Measurements from ENCODE around the gene IMMP2L. TPM values are rescaled to one million over a fixed set of nuclear protein-coding genes. Genes with fewer than 3 reads are reported as not detected.

IMMP2L gene
- total RNA-seq, 2 donors from 2014 or later: 7.3 to 7.7 TPM

DNA sequence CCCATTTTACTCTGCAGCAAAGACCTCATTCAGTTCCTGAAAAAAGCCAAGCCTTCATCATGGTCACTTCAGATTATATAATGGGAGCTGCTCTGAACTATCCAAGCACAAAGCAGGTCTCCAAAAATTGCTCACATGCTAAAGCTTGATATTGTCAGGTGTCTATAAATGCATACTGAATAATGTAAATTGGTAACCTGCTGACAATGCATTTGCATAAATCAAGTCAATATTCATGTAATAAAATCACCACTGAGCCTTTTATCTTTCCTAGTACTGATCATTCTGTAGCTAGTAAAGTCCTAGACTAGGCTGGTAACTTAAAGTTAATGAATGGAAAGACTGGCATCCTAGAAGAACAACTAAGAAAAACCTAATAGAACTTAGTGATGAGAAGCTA, 188.3 kb downstream of the IMMP2L start:
- TF ChIP-seq, protein P1, sequence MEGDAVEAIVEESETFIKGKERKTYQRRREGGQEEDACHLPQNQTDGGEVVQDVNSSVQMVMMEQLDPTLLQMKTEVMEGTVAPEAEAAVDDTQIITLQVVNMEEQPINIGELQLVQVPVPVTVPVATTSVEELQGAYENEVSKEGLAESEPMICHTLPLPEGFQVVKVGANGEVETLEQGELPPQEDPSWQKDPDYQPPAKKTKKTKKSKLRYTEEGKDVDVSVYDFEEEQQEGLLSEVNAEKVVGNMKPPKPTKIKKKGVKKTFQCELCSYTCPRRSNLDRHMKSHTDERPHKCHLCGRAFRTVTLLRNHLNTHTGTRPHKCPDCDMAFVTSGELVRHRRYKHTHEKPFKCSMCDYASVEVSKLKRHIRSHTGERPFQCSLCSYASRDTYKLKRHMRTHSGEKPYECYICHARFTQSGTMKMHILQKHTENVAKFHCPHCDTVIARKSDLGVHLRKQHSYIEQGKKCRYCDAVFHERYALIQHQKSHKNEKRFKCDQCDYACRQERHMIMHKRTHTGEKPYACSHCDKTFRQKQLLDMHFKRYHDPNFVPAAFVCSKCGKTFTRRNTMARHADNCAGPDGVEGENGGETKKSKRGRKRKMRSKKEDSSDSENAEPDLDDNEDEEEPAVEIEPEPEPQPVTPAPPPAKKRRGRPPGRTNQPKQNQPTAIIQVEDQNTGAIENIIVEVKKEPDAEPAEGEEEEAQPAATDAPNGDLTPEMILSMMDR (IDR thresholded peaks at IDR 0.05): no peak
- no peak for DNase-seq (ENCODE audit: low spot score)
- no peak overlapping the region for H3K4me3 ChIP-seq
- no peaks in the 10 kb centered on the region for H3K36me3 ChIP-seq
- no peaks in the 10 kb centered on the region for H3K4me1 ChIP-seq
- no peaks in the 10 kb centered on the region for H3K27me3 ChIP-seq
- no peak overlapping the region for H3K27ac ChIP-seq
- H3K9me3 ChIP-seq: no peaks in the 10 kb centered on the region

DNA sequence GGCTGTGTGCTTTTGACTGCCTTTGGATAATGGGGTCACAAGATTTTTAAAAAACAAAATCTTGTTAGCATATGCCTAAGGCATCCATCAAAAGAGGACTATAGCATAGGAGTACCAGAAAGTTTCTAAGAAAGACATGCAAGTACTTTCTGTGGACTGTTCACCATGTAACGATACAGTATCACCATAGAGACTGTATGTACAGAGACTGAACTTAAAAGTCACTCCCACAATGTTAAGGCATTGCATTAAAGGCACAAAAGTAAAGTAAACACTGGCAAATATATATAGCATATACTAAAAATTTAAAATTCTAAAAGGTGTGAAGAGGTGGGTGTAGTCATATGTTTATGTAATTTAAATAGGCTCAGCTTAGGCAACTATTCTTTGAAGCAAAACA, 190.9 kb downstream of the IMMP2L start:
- H3K36me3 ChIP-seq: no peaks in the 10 kb centered on the region

DNA sequence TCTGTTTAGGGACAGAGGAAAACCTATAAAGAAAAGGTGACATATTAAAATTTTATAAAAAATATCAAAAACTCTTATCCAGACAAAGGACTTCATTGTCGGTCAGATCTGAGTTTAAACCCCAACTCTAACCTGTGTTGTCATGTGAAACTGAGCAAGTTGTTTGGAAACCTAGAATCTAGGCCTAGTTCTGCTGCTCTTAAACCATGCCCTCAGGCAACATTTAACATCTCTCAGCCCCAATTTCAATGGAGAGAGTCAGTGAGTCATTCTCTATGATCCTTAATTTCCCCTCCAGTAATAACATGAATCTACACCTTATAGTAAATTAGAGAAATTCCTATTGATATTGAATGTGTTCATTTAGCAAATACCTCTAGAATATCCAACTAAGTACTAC, 192.3 kb downstream of the IMMP2L start:
- H3K27ac ChIP-seq: no peak overlapping the region

More for the DNA sequence above, 190.9 kb downstream of the IMMP2L start:
- no peaks in the 10 kb centered on the region for H3K9me3 ChIP-seq
- no peaks in the 10 kb centered on the region for H3K27me3 ChIP-seq
- TF ChIP-seq, protein P1 (IDR thresholded peaks at IDR 0.05): no peak
- no peaks in the 10 kb centered on the region for H3K4me1 ChIP-seq
- no peak for DNase-seq (ENCODE audit: low spot score)
- H3K27ac ChIP-seq: no peak overlapping the region
- no peak overlapping the region for H3K4me3 ChIP-seq

DNA sequence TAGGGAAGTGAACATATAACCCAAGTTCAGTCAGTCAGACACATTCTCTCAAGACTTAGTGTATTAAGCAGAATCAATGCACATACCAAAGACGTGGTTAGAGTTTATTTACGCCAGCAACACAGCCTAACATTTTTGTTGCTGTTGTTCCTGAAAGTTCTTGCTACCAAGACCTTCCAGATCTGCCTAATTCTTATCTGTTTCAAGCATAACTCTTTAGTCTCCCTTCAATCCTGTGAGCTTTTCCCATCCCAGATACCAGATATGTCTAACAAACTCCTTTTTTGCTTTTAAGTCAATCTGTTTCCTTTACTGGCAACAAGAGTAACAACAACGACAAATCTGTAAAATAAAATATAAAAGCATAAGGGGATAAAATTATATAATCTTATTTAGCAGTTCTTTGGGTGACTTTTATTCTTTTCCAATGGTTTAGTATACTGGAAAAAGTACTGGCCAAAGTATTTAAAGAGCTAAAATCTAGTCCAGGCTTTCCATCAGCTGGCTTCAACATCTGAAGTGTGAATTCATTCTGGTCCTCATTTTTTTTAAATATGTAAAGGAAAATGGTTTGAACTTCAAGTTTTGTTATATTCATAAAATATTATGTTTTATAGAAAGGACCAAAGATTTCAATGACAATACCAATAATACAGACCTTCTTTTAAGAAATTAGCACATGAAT, 193.8 kb downstream of the IMMP2L start:
- H3K9me3 ChIP-seq: no peaks in the 10 kb centered on the region
- no peaks in the 10 kb centered on the region for H3K4me1 ChIP-seq
- no peaks in the 10 kb centered on the region for H3K36me3 ChIP-seq
- DNase-seq (ENCODE audit: low spot score): no peak
- H3K27ac ChIP-seq: no peak overlapping the region
- TF ChIP-seq, protein P1 (IDR thresholded peaks at IDR 0.05): no peak
- no peaks in the 10 kb centered on the region for H3K27me3 ChIP-seq
- no peak overlapping the region for H3K4me3 ChIP-seq

More for the DNA sequence above, 192.3 kb downstream of the IMMP2L start:
- TF ChIP-seq, protein P1 (IDR thresholded peaks at IDR 0.05): no peak
- no peaks in the 10 kb centered on the region for H3K9me3 ChIP-seq
- no peak for DNase-seq (ENCODE audit: low spot score)
- H3K27me3 ChIP-seq: no peaks in the 10 kb centered on the region
- no peaks in the 10 kb centered on the region for H3K36me3 ChIP-seq
- no peaks in the 10 kb centered on the region for H3K4me1 ChIP-seq
- H3K4me3 ChIP-seq: no peak overlapping the region

DNA sequence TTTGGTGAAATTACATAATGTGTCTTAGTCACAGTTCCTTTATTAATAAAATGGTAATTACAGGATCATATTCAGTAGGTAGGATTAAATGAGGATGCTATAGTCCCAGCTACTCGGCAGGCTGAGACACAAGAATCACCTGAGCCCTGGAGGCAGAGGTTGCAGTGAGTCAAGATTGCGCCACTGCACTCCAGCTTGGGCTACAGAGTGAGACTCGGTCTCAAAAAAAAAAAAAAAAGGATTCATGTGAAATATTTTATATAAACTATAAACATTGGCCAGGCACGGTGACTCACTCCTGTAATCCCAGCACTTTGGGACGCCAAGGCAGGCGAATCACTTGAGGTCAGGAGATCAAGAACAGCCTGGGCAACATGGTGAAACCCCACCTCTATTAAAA, 197.9 kb downstream of the IMMP2L start:
- no peak overlapping the region for H3K27ac ChIP-seq
- H3K4me1 ChIP-seq: peaks cover 0 to 6% of the 10 kb centered on the region in 2 donors
- H3K4me3 ChIP-seq: no peak overlapping the region
- TF ChIP-seq, protein P1 (IDR thresholded peaks at IDR 0.05): no peak
- no peak for DNase-seq (ENCODE audit: low spot score)
- no peaks in the 10 kb centered on the region for H3K27me3 ChIP-seq
- no peaks in the 10 kb centered on the region for H3K9me3 ChIP-seq
- no peaks in the 10 kb centered on the region for H3K36me3 ChIP-seq

DNA sequence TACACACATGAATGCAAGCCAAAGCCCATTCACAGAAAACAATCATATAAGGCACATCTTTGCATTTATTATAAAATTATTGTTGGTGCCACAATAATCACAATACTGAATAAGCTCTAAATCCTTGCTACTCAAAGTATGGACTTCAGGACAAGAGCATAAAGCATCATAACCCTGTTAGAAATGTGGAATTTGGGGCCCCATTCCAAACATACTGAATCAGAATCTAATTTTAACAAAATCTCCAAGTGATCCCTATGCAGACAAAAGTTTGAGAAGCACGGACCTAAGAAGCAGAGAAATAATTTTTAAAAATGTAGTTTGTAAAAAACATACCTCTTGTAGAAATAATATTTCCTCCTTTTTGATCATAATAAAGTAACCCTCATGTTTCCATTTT, 199.2 kb downstream of the IMMP2L start:
- Histone ChIP-seq H3K9me3 (no peaks in the 10 kb centered on the region), H3K4me1 (peaks cover 0 to 6% of the 10 kb centered on the region in 2 donors), H3K36me3 (no peaks in the 10 kb centered on the region), H3K27ac (no peak overlapping the region), H3K27me3 (no peaks in the 10 kb centered on the region), H3K4me3 (no peak overlapping the region)
- TF ChIP-seq, protein P1 (IDR thresholded peaks at IDR 0.05): no peak
- no peak for DNase-seq (ENCODE audit: low spot score)

Measured in right atrium auricular region (tissue), 2 donors.